A204.1 (cell line): ENCODE measurements around the gene SDR42E1.
A peak's percentile ranks its signal among the peaks of the same experiment; 100 is the strongest.
"Not testable (repeated sequence)": the region's sequence is repeated elsewhere in the genome, so short reads cannot be mapped to it uniquely, and the experiment has no call there.

Experiments
- FAIRE-seq: peaks from 2 replicates; lab custom pipeline; 2012; peaks lifted over from hg19 to GRCh38; lab: Jason Lieb, UNC

Gene SDR42E1

GRCh38 chr16:82034981-82035612 lies 23.8 kb upstream of the SDR42E1 start, which contains the start of gene HSD17B2:
Gene HSD17B2, plus strand, starts transcription at chr16:82035253. Its CDS starts 172 bp downstream, at chr16:82035425.
- no peak for FAIRE-seq

- no peak for FAIRE-seq
Observed at GRCh38 chr16:82033683-82034300, 22.5 kb upstream of the SDR42E1 start.

GRCh38 chr16:82033006-82033405 lies 21.7 kb upstream of the SDR42E1 start:
- no peak for FAIRE-seq

- FAIRE-seq: no peak
Observed at GRCh38 chr16:82031116-82032084, 20.1 kb upstream of the SDR42E1 start.

- FAIRE-seq: no peak
Observed at GRCh38 chr16:82027629-82028064, 16.4 kb upstream of the SDR42E1 start.

GRCh38 chr16:82024883-82025282 lies 13.6 kb upstream of the SDR42E1 start:
- no peak for FAIRE-seq

- FAIRE-seq: no peak
Observed at GRCh38 chr16:82024316-82024715, 13.0 kb upstream of the SDR42E1 start.

GRCh38 chr16:82023206-82023605 lies 11.9 kb upstream of the SDR42E1 start:
- no peak for FAIRE-seq

GRCh38 chr16:82020051-82020450 lies 8.8 kb upstream of the SDR42E1 start:
- FAIRE-seq: no peak

- FAIRE-seq: no peak
Observed at GRCh38 chr16:82019535-82019934, 8.3 kb upstream of the SDR42E1 start.

- FAIRE-seq: no peak
Observed at GRCh38 chr16:82017911-82018568, 6.8 kb upstream of the SDR42E1 start.

GRCh38 chr16:82016964-82017363 lies 5.7 kb upstream of the SDR42E1 start:
- no peak for FAIRE-seq

GRCh38 chr16:82016263-82016662 lies 5.0 kb upstream of the SDR42E1 start:
- peak; percentile 97 for FAIRE-seq

- FAIRE-seq: no peak
Observed at GRCh38 chr16:82013139-82013538, 1.9 kb upstream of the SDR42E1 start.

GRCh38 chr16:82010649-82011048 lies 621 bp downstream of the SDR42E1 start:
- no peak for FAIRE-seq

GRCh38 chr16:82009789-82010188 lies 1.5 kb downstream of the SDR42E1 start:
- not testable (repeated sequence) for FAIRE-seq

GRCh38 chr16:82008957-82009592 lies 2.2 kb downstream of the SDR42E1 start:
- no peak for FAIRE-seq

GRCh38 chr16:82007189-82007588 lies 4.1 kb downstream of the SDR42E1 start:
- FAIRE-seq: no peak

- no peak for FAIRE-seq
Observed at GRCh38 chr16:82006036-82006435, 5.2 kb downstream of the SDR42E1 start.

GRCh38 chr16:82005027-82005830 lies 6.0 kb downstream of the SDR42E1 start:
- FAIRE-seq: no peak

GRCh38 chr16:82004601-82005000 lies 6.7 kb downstream of the SDR42E1 start:
- FAIRE-seq: no peak
